Mononuclear cell (primary cell): ENCODE results near the gene OSBPL7. TPM values are rescaled to one million over a fixed set of nuclear protein-coding genes. Genes with fewer than 3 reads are reported as not detected.
A peak's percentile ranks its signal among the peaks of the same experiment; 100 is the strongest.

Experiments
- H3K27me3 ChIP-seq: 2 replicates; pipeline ENCODE4 v1.6.0; 2011; ENCODE audit warnings: low read length, control low read depth; ENCODE audit not compliant: insufficient read depth
- H3K4me1 ChIP-seq: 2 replicates; pipeline ENCODE4 v1.5.1; 2011; ENCODE audit warnings: mild to moderate bottlenecking, low read length, control low read depth; ENCODE audit not compliant: insufficient read depth
- H3K4me3 ChIP-seq: 2 replicates; pipeline ENCODE4 v1.5.1; 2011; ENCODE audit warnings: mild to moderate bottlenecking, low read length, moderate library complexity
- H3K9me3 ChIP-seq: 2 replicates; pipeline ENCODE4 v1.5.1; 2011; ENCODE audit warnings: low read depth, mild to moderate bottlenecking, control low read depth, low read length
- total RNA-seq: library from RNA; depleted of rRNA; stranded (reverse); fragments of >200 nt; gene quantifications from one replicate; pipeline ENCODE4 v1.2.3, GENCODE V29; 2012

Gene OSBPL7, protein sequence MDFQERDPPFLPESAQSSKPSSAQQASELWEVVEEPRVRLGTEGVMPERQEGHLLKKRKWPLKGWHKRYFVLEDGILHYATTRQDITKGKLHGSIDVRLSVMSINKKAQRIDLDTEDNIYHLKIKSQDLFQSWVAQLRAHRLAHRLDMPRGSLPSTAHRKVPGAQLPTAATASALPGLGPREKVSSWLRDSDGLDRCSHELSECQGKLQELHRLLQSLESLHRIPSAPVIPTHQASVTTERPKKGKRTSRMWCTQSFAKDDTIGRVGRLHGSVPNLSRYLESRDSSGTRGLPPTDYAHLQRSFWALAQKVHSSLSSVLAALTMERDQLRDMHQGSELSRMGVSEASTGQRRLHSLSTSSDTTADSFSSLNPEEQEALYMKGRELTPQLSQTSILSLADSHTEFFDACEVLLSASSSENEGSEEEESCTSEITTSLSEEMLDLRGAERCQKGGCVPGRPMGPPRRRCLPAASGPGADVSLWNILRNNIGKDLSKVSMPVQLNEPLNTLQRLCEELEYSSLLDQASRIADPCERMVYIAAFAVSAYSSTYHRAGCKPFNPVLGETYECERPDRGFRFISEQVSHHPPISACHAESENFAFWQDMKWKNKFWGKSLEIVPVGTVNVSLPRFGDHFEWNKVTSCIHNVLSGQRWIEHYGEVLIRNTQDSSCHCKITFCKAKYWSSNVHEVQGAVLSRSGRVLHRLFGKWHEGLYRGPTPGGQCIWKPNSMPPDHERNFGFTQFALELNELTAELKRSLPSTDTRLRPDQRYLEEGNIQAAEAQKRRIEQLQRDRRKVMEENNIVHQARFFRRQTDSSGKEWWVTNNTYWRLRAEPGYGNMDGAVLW
- 8.5 TPM for total RNA-seq

DNA sequence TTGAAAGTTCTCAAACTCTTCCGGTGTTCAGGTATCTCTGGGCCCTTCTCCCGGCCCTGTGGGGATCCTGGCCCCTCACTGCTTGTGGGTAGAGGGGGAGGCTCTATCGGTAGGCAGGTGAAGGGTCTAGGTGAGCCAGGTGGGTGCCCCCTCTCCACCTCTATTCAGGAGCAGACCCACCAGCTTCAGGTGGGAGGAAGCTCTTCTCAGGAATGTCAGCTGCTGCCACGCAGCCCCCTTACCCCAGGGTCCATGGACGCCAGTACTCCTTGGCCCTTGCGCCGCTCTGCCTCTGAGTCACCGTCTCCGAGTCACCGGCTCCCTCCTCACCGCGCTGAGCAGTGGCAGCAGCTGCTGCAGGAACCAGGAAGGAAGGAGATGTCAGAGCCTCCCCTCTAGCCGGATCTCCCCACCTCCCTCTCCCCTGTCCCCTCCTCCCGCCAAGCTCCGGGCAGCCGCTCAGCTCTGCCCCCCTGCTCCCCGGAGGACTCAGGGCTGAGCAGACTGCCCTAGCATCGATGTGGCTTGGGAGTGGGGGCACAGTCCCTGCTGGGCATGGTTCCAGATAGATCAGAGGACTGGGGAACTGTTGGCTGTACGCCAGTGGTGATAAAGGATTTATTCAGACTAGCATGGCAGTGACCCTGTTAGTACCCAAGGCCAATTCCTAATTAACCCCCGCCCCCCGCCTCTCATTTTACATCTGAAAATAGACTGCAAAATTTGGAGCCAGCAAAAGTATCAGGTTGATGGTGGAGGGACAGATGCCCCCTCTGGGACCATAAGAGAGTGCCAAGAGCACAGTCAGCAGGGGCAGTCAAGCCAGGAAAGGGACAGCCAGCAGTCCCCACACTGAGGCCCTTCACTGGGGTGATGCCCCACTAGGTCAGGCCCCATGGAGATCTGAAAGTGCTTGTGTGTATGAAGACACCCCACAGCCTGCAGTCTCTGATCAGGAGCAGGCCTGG, at the start of gene OSBPL7:
OSBPL7 (minus strand) TSS at position 371 of the 968 bp plus-strand sequence. CDS start 1,516 bp downstream, outside the sequence.
- H3K4me3 ChIP-seq: peak within 1 kb of the TSS; percentile 62
- H3K9me3 ChIP-seq: no peaks in the 10 kb centered on the region
- peaks cover 26% of the 10 kb centered on the region for H3K4me1 ChIP-seq
- no peaks in the 10 kb centered on the region for H3K27me3 ChIP-seq

DNA sequence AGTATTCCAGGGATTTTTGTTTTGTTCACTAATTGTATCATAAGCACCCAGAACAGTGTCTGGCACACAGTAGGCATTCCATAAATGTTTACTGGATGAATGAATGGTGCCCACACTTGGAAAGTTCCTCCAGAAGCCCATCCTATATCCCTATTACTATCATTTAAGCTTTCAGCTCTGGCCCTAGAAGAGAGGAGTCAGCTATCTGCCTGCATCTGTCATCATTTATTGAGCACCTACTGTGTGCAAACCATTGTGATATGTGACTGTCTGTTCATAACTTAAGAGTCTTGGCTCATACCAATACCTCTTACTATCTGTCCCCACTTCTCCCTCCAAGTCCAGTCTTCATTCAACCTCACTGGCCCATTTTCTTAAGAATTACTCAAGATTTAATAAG, 49.5 kb upstream of the OSBPL7 start:
- H3K27me3 ChIP-seq: peaks cover 26% of the 10 kb centered on the region
- no peak overlapping the region for H3K4me3 ChIP-seq
- no peaks in the 10 kb centered on the region for H3K9me3 ChIP-seq
- H3K4me1 ChIP-seq: no peaks in the 10 kb centered on the region

DNA sequence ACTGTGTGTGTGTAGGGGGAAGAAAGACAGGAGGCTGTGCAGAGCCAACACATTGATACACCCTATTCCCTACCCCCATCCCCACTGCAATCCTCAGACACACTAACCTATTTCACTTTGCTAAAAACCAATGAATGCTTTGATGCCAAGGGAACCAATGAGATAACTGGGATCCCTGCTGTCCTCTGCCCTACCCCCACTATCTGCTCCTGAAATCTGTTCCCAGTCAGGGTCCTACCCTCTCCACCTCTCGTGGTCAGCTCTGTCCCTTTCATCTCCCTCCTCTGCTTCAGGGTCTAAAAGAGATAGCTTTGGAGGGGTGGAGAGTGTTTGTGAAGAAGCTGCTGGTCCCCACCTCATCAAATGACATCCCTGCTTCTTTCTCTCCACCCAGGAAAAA, 48.5 kb upstream of the OSBPL7 start:
- no peaks in the 10 kb centered on the region for H3K4me1 ChIP-seq
- no peaks in the 10 kb centered on the region for H3K9me3 ChIP-seq
- H3K27me3 ChIP-seq: peaks cover 26% of the 10 kb centered on the region
- no peak overlapping the region for H3K4me3 ChIP-seq

DNA sequence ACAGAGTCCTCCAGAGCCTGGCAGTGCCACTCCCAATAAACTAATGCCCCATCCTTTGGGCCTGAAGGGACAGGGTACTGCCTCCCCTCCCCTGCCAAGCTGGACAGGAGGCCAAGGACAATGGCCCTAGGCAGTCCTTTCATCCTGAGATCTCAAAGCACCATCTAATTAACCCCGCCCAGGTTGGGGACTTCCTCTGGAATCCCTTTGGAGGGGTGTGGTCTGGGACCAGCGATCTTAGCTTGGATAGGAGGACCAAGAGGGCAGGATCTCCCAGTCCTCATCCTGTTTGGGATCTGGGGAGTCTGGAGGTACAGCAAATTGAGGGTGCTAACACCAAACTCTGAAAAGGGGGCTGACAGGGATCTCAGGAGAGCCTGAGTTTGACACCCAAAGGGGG, 47.5 kb upstream of the OSBPL7 start:
- Histone ChIP-seq H3K9me3 (no peaks in the 10 kb centered on the region), H3K27me3 (peaks cover 26% of the 10 kb centered on the region), H3K4me3 (no peak overlapping the region), H3K4me1 (no peaks in the 10 kb centered on the region)

DNA sequence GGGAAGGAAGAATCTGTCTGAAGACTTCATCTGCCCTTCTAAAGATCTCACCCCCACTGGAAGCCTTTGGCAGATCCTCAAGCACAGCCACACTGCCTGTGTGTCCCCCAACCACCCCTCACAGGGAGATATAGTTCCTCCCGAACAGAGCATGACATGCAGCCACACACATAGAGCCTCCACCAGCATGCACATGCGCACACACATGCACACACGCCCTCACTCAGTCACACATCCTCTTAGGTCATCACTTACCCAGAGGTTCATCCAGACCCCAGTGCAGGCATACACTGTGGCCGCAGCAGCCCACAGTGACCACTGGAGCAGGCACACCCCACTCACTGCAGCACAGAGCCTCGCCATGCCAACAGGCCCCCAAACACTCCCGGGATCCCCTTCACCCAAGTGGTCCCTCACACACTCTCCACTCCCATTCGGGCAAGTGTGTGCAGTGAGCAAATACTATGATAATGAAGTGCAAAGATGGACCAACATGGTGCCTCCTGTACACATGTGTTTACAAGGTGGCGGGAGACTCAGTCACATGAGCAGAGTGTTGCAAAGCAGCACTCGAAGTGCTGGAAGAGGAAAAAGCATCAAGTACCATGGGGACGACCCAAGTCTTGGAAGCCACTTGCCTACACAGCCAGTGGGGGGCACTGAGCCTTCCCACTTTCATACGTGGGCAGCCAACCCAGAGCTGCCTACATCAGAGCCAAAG, 46.4 kb upstream of the OSBPL7 start:
- H3K4me3 ChIP-seq: no peak overlapping the region
- H3K9me3 ChIP-seq: no peaks in the 10 kb centered on the region
- peaks cover 23% of the 10 kb centered on the region for H3K27me3 ChIP-seq
- H3K4me1 ChIP-seq: peaks cover 3% of the 10 kb centered on the region

DNA sequence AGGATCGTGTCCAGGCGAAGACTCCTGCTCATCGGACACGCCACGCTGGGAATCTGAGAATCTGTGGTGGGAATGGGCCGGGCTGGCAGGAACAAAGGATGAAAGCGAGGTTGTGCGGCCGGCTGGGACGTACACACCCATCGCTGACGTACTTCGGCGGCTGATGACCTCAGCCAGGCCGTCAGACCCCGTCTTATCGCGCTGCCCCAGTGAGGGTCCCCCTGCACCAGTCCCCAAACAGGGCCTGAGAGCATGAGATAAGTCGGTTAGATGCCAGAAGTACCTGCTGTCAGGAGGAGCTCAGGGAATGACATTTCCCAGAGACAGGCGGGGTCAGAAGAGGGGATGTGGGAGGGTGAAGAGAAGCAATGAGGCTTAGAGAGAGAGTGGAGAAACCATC, 45.3 kb upstream of the OSBPL7 start:
- Histone ChIP-seq H3K4me1 (peaks cover 5% of the 10 kb centered on the region), H3K4me3 (no peak overlapping the region), H3K9me3 (no peaks in the 10 kb centered on the region), H3K27me3 (peaks cover 14% of the 10 kb centered on the region)

DNA sequence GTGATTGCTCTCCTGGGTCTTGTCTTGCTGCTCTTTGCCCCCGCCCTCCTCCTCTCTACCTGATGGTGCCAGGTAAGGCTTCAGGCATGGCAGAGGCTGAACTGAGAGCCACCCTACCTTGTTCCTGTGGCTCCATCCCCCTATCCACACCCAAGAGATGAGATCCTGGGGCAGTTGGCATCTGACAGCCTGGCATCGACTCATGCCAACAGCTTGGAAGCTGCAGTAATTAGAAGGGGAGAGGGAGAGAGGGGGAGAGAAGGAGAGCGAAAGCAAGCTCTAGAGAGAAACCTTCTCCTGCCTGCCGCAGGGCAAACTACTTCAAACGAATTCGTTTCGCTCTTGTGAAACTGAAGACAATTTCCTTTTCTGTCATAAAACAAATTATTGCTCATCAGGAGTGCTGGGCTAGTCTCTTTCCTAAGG, 43.2 kb upstream of the OSBPL7 start:
- no peaks in the 10 kb centered on the region for H3K9me3 ChIP-seq
- peaks cover 5% of the 10 kb centered on the region for H3K4me1 ChIP-seq

DNA sequence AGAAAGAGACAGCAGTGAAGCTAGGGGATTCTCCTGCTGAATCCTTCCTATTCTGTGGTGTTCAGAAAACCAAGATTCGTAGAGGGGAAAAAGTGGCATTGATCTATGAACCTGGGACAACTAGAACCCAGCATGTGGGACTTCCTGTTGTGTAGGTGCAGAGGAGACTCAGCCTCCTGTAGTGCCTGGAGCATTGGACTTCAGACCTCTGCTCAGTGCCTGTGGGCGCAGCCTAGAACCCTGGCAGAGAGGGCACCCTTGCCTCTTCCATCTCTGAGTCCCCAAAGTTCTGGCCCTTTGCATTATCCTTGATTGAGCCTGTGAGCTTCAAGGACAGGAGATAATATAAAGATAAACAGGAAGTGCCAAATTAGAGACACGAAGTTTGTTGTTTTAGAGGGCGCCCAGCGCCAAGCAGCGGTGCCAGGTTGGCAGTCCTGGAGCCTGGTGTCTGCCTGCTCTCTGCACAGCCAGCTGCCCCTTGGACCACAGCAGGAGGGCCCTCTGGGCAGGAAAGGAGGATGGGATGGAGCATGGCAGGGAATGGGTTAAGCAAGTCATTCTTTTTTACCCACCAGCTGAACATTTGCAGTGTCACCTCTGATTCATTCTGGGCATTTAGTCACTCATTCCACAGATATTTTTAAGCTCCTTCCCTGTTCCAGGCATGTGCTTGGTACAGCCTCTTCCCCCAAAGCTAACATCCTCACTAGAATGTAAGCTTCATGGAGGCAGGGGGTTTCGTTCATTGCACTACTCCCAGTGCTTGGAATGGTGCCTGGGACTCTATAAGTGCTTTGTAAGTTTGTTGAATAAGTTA, 41.2 kb upstream of the OSBPL7 start:
- Histone ChIP-seq H3K4me3 (no peak overlapping the region), H3K4me1 (peaks cover 5% of the 10 kb centered on the region), H3K9me3 (no peaks in the 10 kb centered on the region), H3K27me3 (no peaks in the 10 kb centered on the region)

More for the DNA sequence above, 43.2 kb upstream of the OSBPL7 start:
- Histone ChIP-seq H3K27me3 (peaks cover 1% of the 10 kb centered on the region), H3K4me3 (no peak overlapping the region)

DNA sequence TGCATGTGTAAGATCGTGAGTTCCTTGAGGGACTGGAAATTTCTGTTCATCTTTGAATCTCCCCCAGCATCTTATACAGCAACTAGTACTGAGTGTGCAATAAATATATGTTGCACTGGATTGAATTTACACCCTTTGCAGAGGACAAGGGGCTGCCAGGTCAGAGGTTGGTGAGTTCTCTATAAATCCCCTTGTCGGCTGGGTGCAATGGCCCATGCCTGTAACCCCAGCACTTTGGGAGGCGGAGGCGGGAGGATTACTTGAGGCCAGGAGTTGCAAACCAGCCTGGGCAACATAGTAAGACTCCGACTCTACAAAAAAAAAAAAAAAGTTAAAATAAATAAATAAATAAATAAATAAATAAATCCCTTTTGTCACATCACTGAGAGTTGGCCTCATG, 38.8 kb upstream of the OSBPL7 start:
- Histone ChIP-seq H3K9me3 (no peaks in the 10 kb centered on the region), H3K4me1 (peaks cover 5% of the 10 kb centered on the region), H3K4me3 (no peak overlapping the region), H3K27me3 (peaks cover 2% of the 10 kb centered on the region)

DNA sequence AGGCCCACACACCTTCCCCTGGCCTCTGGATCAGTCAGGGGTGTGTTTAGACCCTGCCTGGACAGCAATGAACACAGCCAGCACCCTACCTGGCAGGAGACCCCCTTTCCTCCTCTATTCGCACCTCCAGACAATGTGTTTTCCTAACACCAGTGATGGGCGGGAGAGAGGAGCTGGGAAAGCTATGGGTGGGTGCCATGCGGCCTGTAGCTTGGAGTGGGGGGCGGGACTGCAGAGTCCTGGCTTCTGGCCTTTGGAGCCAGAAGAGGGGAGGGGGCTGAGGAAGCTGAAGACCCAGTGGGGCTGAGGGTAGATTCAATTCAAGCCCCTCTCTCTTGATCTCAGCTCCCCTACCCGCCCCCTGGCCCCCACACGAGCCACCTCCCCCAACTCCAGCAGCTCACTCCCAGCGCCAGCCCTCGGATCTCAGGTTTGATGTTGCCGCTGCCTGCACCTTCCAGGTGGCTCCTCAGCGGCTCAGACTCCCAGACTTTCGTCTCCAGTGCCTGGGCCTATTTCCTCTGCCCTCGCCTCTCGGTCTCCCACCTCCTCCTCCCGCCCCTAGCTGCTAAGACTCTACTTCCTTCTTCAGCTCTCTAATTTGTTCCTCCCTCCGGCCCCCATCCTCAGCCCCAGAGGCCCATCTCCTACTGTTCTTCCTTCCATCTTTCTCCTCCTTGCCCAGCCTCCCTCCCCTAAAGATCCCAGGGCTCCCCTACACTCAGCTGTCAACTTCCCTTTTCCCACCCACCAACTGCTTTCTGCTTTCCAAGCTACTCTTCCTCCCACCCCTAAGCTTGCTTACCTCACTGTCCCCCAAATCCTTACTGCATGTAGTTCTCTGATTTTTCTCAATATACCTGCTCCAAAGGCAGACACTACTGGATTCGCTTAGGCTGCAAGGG, 36.2 kb upstream of the OSBPL7 start:
- Histone ChIP-seq H3K4me1 (peaks cover under 1% of the 10 kb centered on the region), H3K27me3 (peaks cover 28% of the 10 kb centered on the region), H3K4me3 (no peak overlapping the region), H3K9me3 (no peaks in the 10 kb centered on the region)

DNA sequence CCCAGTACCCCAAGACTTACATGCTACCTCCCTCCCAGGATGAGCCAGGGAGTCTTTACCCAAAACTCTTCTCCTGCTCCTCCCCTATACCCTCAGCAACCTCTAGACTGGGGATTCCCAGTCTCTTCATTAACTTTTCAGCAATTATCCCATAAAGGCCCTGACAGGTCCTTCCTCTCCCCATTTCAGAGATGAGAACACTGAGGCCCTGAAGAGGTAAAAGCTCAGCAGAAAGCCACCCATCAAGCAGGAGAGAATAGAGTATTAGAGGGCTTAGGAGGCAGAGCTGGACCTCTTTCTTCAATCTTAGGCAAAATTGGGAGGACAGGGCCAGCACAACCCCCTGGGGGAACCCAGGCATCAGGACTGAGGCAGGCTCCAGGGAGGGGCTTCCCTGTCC, 35.2 kb upstream of the OSBPL7 start:
- H3K4me3 ChIP-seq: no peak overlapping the region
- no peaks in the 10 kb centered on the region for H3K4me1 ChIP-seq
- no peaks in the 10 kb centered on the region for H3K9me3 ChIP-seq
- H3K27me3 ChIP-seq: peaks cover 38% of the 10 kb centered on the region

DNA sequence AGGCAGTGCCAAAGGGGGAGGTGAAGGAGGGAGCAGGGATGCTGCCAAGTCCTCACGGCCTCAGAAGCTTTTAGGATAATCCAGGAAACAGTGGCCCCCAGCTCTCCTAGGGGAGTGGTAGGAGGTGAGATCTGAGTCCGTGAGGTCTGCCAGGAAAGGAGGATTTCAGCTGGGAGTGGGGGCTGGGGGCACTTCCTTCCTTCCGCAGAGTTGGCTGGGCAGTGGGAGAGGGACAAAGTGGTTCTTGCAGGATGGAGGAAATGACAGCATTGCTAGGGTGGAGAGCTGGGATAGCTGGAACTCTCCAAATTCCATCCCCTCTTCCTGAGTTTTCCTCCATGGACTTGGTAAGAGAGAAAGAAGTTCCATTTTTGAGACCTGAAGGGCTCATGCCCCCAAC, 34.1 kb upstream of the OSBPL7 start:
- Histone ChIP-seq H3K4me1 (peaks cover 5% of the 10 kb centered on the region), H3K9me3 (no peaks in the 10 kb centered on the region), H3K27me3 (peaks cover 43% of the 10 kb centered on the region), H3K4me3 (no peak overlapping the region)

DNA sequence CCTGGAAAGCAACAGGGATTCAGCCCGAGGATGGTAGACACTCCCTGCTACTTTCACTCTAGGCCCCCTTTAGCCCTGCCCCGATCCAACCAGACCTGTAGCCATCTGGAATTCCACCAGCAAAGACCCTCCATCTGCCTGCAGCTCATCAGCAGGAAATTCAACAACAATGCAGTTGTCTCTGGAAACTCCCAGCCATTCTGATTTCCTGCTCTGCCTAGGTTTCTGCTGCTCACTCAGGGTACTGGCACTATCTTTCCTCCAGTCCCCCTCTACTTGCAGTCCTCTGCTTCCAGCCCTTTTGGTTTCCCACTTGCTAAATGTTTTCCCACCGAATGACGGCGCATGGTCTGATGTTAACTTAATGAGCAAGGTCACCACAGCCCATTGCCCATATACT, 32.0 kb upstream of the OSBPL7 start:
- no peak overlapping the region for H3K4me3 ChIP-seq
- peaks cover 9% of the 10 kb centered on the region for H3K4me1 ChIP-seq
- no peaks in the 10 kb centered on the region for H3K9me3 ChIP-seq
- H3K27me3 ChIP-seq: peaks cover 65% of the 10 kb centered on the region
